ENCODE results near the gene MVB12A. TPM values are rescaled to one million over a fixed set of nuclear protein-coding genes. Genes with fewer than 3 reads are reported as not detected.

Gene MVB12A
- total and polyA plus RNA-seq, 2 experiments from 2014 or later = 36.6 to 60.3 TPM

DNA sequence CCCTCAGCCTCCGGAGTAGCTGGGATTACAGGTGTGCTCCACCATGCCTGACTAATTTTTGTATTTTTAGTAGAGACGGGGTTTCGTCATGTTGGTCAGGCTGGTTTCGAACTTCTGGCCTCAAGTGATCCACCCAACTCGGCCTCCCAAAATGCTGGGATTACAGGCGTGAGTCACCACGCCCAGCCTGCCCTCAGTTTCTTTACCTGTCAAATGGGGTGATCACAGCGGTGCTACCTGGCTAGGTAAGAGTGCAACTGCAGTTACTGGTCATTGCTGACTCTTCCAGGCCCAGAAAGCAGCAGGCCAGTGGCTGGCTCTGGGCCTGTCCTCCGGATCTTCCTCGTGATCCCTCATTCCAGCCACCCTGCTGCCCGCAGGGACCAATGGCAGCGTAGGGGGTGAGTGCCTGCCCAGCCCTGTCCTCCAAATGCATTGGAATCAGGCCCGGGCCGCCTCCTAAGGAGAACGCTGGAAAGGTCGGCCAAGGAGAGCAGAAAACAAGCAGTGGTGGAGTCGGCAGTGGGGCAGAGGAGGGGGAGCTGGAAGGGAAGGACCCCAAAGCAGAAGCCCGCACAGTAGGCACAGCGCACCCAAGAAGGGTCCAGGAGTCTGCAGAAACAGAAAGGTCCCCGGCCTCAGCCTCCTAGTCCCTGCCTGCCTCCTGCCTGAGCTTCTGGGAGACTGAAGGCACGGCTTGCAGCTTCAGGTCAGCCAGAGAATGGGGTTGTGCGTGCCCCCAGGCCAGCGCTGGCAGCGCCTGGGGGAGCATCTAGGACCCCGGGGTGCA lies 48.6 kb downstream of the MVB12A start (continued):
- no peak for TF ChIP-seq STAT1 (IDR thresholded peaks at IDR 0.05; ENCODE audit: unreplicated experiment)
- TF ChIP-seq ZNF462 (CRISPR knock-in tag; IDR thresholded peaks at IDR 0.05) = no peak

DNA sequence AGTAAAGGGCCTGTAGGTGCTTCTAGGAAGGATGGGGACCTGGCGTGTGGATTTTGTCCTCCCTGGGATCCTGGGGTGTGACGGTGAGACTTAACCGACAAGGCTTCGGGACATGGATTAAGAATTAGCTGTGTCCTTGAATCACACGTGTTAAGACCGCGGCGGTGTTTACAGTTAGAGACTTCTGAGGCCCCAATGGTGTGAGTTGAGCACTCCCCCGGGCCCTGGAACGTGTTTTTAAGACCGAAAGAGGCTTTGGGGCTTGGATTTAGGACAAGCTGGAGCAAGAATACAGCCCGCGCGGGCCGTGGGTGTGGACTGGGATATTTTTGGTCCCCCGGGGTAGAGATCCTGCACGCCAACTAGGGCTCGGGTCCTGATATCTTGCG lies 49.2 kb downstream of the MVB12A start:
- peak overlapping the region; percentile 92 for H3K4me3 ChIP-seq
- H4K20me1 ChIP-seq (replicated peaks; ENCODE audit: insufficient read depth) = no peaks in the 10 kb centered on the region
- Mint-ChIP-seq H3K4me1 (peaks cover 23% of the 10 kb centered on the region), H3K4me3 (peak overlapping the region; percentile 94), H3K9me3 (no peaks in the 10 kb centered on the region), H3K27me3 (ENCODE audit: insufficient read depth, low read depth, poor library complexity) (peaks cover 20% of the 10 kb centered on the region), H3K27ac (peak overlapping the region; percentile 91), H3K36me3 (ENCODE audit: low read depth) (no peaks in the 10 kb centered on the region; the same call in 2 of the 3 replicates)
- H3K4me2 ChIP-seq = peak overlapping the region; percentile 96
- peak overlapping the region; percentile 98 for H2AFZ ChIP-seq
- H3K27ac ChIP-seq (ENCODE audit: low read depth) = no peak overlapping the region
- ATAC-seq (no peak), DNase-seq (ENCODE audit: low spot score) (no peak)
- H3K27me3 ChIP-seq (ENCODE audit: insufficient read depth) = peaks cover 24% of the 10 kb centered on the region
- 0 out of 2 replicates have a peak, but pooled peaks cover 6% of the 10 kb centered on the region for H3F3A ChIP-seq (replicated peaks; ENCODE audit: low read depth)
- peaks cover 12% of the 10 kb centered on the region for H3K4me1 ChIP-seq (ENCODE audit: insufficient read depth)
- H3K36me3 ChIP-seq (ENCODE audit: insufficient read depth) = no peaks in the 10 kb centered on the region
- H3K79me2 ChIP-seq (replicated peaks; ENCODE audit: insufficient read depth) = no peaks in the 10 kb centered on the region
- no peaks in the 10 kb centered on the region for H3K9me2 ChIP-seq (ENCODE audit: insufficient read depth)
- TF ChIP-seq NANOG (IDR thresholded peaks at IDR 0.05; ENCODE audit: borderline replicate concordance) (no peak), ZNF462 (CRISPR knock-in tag; IDR thresholded peaks at IDR 0.05) (no peak), EZH2 (IDR thresholded peaks at IDR 0.05; ENCODE audit: low read depth, unreplicated experiment) (no peak), ZNF331 (CRISPR knock-in tag; IDR thresholded peaks at IDR 0.05; ENCODE audit: low read depth) (no peak), EZH2phosphoT487 (IDR thresholded peaks at IDR 0.05; ENCODE audit: unreplicated experiment) (no peak), POLR2AphosphoS5 (IDR thresholded peaks at IDR 0.05; ENCODE audit: low read depth) (no peak)
